Neural cell (in vitro differentiated cells): ENCODE results near the gene ACLY. TPM values are rescaled to one million over a fixed set of nuclear protein-coding genes. Genes with fewer than 3 reads are reported as not detected.
"Not testable (repeated sequence)": the region's sequence is repeated elsewhere in the genome, so short reads cannot be mapped to it uniquely, and the experiment has no call there.

Experiments
- H2AFZ ChIP-seq: fragments of 200-600, 300-800 bp; sonication (generic), shearing (Covaris generic); 2 replicates; pipeline ENCODE4 v1.6.0; 2014; ENCODE audit warnings: low read depth, mild to moderate bottlenecking, antibody characterized with exemption, low read length, moderate library complexity
- H3F3A ChIP-seq: fragments of 200-600 bp; shearing (Covaris generic); 2 replicates; pipeline ENCODE4 v1.6.1; 2016; ENCODE audit warnings: mild to moderate bottlenecking, moderate library complexity, mixed read lengths, antibody characterized with exemption, low read length; ENCODE audit not compliant: insufficient read depth, poor library complexity, severe bottlenecking
- H3K27ac ChIP-seq: fragments of 200-600, 300-800 bp; sonication (generic), shearing (Covaris generic); 2 replicates; pipeline ENCODE4 v1.5.1; 2014; ENCODE audit warnings: mild to moderate bottlenecking, low read length, moderate library complexity
- H3K27me3 ChIP-seq: fragments of 300-800, 200-600 bp; sonication (generic), shearing (Covaris generic); 2 replicates; pipeline ENCODE4 v1.6.0; 2014; ENCODE audit warnings: mild to moderate bottlenecking, low read depth, low read length, moderate library complexity; ENCODE audit not compliant: insufficient read depth
- H3K36me3 ChIP-seq: fragments of 300-800, 200-600 bp; sonication (generic), shearing (Covaris generic); 2 replicates; pipeline ENCODE4 v1.5.1; 2014; ENCODE audit warnings: mild to moderate bottlenecking, antibody characterized with exemption, low read length, moderate library complexity; ENCODE audit not compliant: insufficient read depth
- H3K4me2 ChIP-seq: fragments of 300-800, 200-600 bp; sonication (generic), shearing (Covaris generic); 2 replicates; pipeline ENCODE4 v1.6.0; 2014; ENCODE audit warnings: mild to moderate bottlenecking, low read length
- H3K4me3 ChIP-seq: fragments of 300-800, 200-600 bp; sonication (generic), shearing (Covaris generic); 2 replicates; pipeline ENCODE4 v1.5.1; 2014; ENCODE audit warnings: mild to moderate bottlenecking, low read length, moderate library complexity
- H3K79me2 ChIP-seq: fragments of 200-600 bp; shearing (Covaris generic); replicated peaks from 2 replicates; pipeline ENCODE4 v1.6.0; 2014; ENCODE audit warnings: mild to moderate bottlenecking, low read length, moderate library complexity; ENCODE audit not compliant: insufficient read depth
- H3K9ac ChIP-seq: fragments of 300-800, 200-600 bp; sonication (generic), shearing (Covaris generic); 2 replicates; pipeline ENCODE4 v1.6.1; 2016; ENCODE audit warnings: mild to moderate bottlenecking, low read length, mixed read lengths
- H3K9me2 ChIP-seq: fragments of 200-600 bp; shearing (Covaris generic); 2 replicates; pipeline ENCODE4 v1.6.1; 2016; ENCODE audit warnings: mild to moderate bottlenecking, low read length, mixed read lengths; ENCODE audit not compliant: insufficient read depth
- H3K9me3 ChIP-seq: fragments of 200-600, 300-800 bp; sonication (generic), shearing (Covaris generic); 2 replicates; pipeline ENCODE4 v1.6.1; 2016; ENCODE audit warnings: mild to moderate bottlenecking, mixed run types, low read length, moderate library complexity, mixed read lengths
- H4K20me1 ChIP-seq: fragments of 200-600 bp; shearing (Covaris generic); 2 replicates; pipeline ENCODE4 v1.6.1; 2016; ENCODE audit warnings: mild to moderate bottlenecking, mixed run types; ENCODE audit not compliant: insufficient read depth
- CTCF ChIP-seq: fragments of 450-650 bp; IDR thresholded peaks from 2 replicates; pipeline ENCODE4 v1.5.1; 2014; ENCODE audit warnings: antibody characterized with exemption, mild to moderate bottlenecking, moderate library complexity; ENCODE audit not compliant: poor library complexity, severe bottlenecking
- EP300 ChIP-seq: fragments of 450-650 bp; conservative IDR thresholded peaks from 2 replicates; pipeline ENCODE4 v1.6.1; 2014; ENCODE audit warnings: antibody characterized with exemption, mild to moderate bottlenecking, moderate library complexity; ENCODE audit not compliant: poor library complexity, severe bottlenecking
- EZH2 ChIP-seq: fragments of 200-600, 300-800 bp; shearing (Covaris generic), sonication (generic); IDR thresholded peaks from 2 replicates; pipeline ENCODE4 v1.6.1; 2014; ENCODE audit warnings: antibody characterized with exemption, low read length, borderline replicate concordance, mild to moderate bottlenecking; ENCODE audit not compliant: insufficient read depth, poor library complexity, severe bottlenecking
- MXI1 ChIP-seq: fragments of 450-650 bp; conservative IDR thresholded peaks from 2 replicates; pipeline ENCODE4 v1.6.1; 2014; ENCODE audit warnings: antibody characterized with exemption, mild to moderate bottlenecking; ENCODE audit not compliant: poor library complexity, severe bottlenecking
- POLR2AphosphoS5 ChIP-seq: IDR thresholded peaks from 2 replicates; pipeline ENCODE4 v1.6.1; 2012
- RAD21 ChIP-seq: fragments of 450-650 bp; conservative IDR thresholded peaks from 2 replicates; pipeline ENCODE4 v1.6.1; 2014; ENCODE audit warnings: antibody characterized with exemption, mild to moderate bottlenecking, moderate library complexity
- SMC3 ChIP-seq: fragments of 450-650 bp; conservative IDR thresholded peaks from 2 replicates; pipeline ENCODE4 v1.6.1; 2014; ENCODE audit warnings: antibody characterized with exemption, mild to moderate bottlenecking, moderate library complexity; ENCODE audit not compliant: poor library complexity
- TAF1 ChIP-seq: IDR thresholded peaks from 2 replicates; pipeline ENCODE4 v1.6.1; 2012; ENCODE audit warnings: low read depth
- polyA plus RNA-seq: library from polyadenylated mRNA; depleted of rRNA; stranded (reverse); fragments of >200 nt; gene quantifications from 2 replicates; pipeline ENCODE4 v1.2.3, GENCODE V29; 2014
- TF ChIP-seq, protein P1 (sequence below): IDR thresholded peaks from 2 replicates; pipeline ENCODE4 v1.6.1; 2012; ENCODE audit warnings: borderline replicate concordance

ACLY gene
- polyA plus RNA-seq, 1 donor from 2014 or later = 136 TPM

- TF ChIP-seq EP300 (peak; percentile 41), EZH2 (no peak), MXI1 (no peak)
- H3K79me2 ChIP-seq = peaks cover 53% of the 10 kb centered on the region
- H3K27me3 ChIP-seq = no peaks in the 10 kb centered on the region
- no peaks in the 10 kb centered on the region for H3K9me3 ChIP-seq
- no peaks in the 10 kb centered on the region for H3K36me3 ChIP-seq
- no peaks in the 10 kb centered on the region for H4K20me1 ChIP-seq
- H2AFZ ChIP-seq = no peak overlapping the region
- H3K4me2 ChIP-seq = no peak overlapping the region
- no peaks in the 10 kb centered on the region for H3K9me2 ChIP-seq
- peak overlapping the region; percentile 24 for H3K4me3 ChIP-seq
- no peak overlapping the region for H3K27ac ChIP-seq
- no peaks in the 10 kb centered on the region for H3F3A ChIP-seq
- H3K9ac ChIP-seq = no peak overlapping the region
Observed at GRCh38 chr17:41860254-41860931, 58.4 kb downstream of the ACLY start.

DNA sequence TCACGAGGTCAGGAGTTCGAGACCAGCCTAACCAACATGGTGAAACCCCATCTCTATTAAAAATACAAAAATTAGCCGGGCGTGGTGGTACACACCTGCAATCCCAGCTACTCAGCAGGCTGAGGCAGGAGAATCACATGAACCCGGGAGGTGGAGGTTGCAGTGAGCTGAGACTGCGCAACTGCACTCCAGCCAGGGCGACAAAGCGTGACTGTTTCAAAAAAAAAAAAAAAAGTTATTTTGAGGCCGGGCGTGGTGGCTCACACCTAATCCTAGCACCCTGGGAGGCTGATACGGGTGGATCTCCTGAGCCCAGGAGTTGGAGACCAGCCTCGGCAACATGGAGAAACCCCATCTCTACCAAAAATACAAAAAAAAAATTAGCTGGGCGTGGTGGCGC is 67.4 kb downstream of the ACLY start:
- H3K4me3 ChIP-seq, H3K9me3 ChIP-seq, H3K27ac ChIP-seq, H3K27me3 ChIP-seq, H3K9ac ChIP-seq, H4K20me1 ChIP-seq, H3F3A ChIP-seq, H2AFZ ChIP-seq, H3K4me2 ChIP-seq, H3K36me3 ChIP-seq, H3K9me2 ChIP-seq: not testable (repeated sequence)
- H3K79me2 ChIP-seq = peaks cover 53% of the 10 kb centered on the region

- H3K27me3 ChIP-seq = no peaks in the 10 kb centered on the region
- no peak overlapping the region for H3K9ac ChIP-seq
- H3K79me2 ChIP-seq = peaks cover 46% of the 10 kb centered on the region
- no peaks in the 10 kb centered on the region for H3K9me2 ChIP-seq
- H3F3A ChIP-seq = no peaks in the 10 kb centered on the region
- H3K4me3 ChIP-seq = no peak overlapping the region
- H3K4me2 ChIP-seq = no peak overlapping the region
- no peaks in the 10 kb centered on the region for H3K9me3 ChIP-seq
- TF ChIP-seq SMC3 (no peak), EP300 (no peak), RAD21 (no peak), CTCF (no peak), POLR2AphosphoS5 (no peak), EZH2 (no peak), MXI1 (no peak), TAF1 (no peak)
- TF ChIP-seq, protein P1, sequence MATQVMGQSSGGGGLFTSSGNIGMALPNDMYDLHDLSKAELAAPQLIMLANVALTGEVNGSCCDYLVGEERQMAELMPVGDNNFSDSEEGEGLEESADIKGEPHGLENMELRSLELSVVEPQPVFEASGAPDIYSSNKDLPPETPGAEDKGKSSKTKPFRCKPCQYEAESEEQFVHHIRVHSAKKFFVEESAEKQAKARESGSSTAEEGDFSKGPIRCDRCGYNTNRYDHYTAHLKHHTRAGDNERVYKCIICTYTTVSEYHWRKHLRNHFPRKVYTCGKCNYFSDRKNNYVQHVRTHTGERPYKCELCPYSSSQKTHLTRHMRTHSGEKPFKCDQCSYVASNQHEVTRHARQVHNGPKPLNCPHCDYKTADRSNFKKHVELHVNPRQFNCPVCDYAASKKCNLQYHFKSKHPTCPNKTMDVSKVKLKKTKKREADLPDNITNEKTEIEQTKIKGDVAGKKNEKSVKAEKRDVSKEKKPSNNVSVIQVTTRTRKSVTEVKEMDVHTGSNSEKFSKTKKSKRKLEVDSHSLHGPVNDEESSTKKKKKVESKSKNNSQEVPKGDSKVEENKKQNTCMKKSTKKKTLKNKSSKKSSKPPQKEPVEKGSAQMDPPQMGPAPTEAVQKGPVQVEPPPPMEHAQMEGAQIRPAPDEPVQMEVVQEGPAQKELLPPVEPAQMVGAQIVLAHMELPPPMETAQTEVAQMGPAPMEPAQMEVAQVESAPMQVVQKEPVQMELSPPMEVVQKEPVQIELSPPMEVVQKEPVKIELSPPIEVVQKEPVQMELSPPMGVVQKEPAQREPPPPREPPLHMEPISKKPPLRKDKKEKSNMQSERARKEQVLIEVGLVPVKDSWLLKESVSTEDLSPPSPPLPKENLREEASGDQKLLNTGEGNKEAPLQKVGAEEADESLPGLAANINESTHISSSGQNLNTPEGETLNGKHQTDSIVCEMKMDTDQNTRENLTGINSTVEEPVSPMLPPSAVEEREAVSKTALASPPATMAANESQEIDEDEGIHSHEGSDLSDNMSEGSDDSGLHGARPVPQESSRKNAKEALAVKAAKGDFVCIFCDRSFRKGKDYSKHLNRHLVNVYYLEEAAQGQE = no peak
- H3K27ac ChIP-seq = no peak overlapping the region
- no peak overlapping the region for H2AFZ ChIP-seq
- peaks cover 8% of the 10 kb centered on the region for H3K36me3 ChIP-seq
- no peaks in the 10 kb centered on the region for H4K20me1 ChIP-seq
Observed at GRCh38 chr17:41849251-41849990, 69.3 kb downstream of the ACLY start.
